Measurements from ENCODE around the gene ST6GALNAC4. TPM values are rescaled to one million over a fixed set of nuclear protein-coding genes. Genes with fewer than 3 reads are reported as not detected.

Gene ST6GALNAC4
- total RNA-seq, 1 donor, result 33.7 TPM

- Histone ChIP-seq H3K36me3 (ENCODE audit: insufficient read depth, low read length) (peaks cover 10% of the 10 kb centered on the region), H3K79me2 (ENCODE audit: insufficient read depth, low read length) (peaks cover 34% of the 10 kb centered on the region), H3K9me3 (ENCODE audit: low read depth, low read length) (no peaks in the 10 kb centered on the region), H4K20me1 (ENCODE audit: insufficient read depth, low read length) (peaks cover 15% of the 10 kb centered on the region), H3K27me3 (ENCODE audit: insufficient read depth, low read length) (no peaks in the 10 kb centered on the region), H3K4me1 (ENCODE audit: insufficient read depth, low read length) (peaks cover 47% of the 10 kb centered on the region), H3K27ac (ENCODE audit: low read depth, low read length) (peak overlapping the region; percentile 65), H3K4me3 (ENCODE audit: insufficient read depth, low read length) (peak overlapping the region; percentile 81), H3K4me2 (ENCODE audit: insufficient read depth, low read length) (peak overlapping the region; percentile 97), H2AFZ (ENCODE audit: low read length) (peak overlapping the region; percentile 72)
- peak; percentile 93 for DNase-seq (ENCODE audit: insufficient read length, low spot score, missing footprints)
- no peak for TF ChIP-seq CTCF (IDR thresholded peaks at IDR 0.05; ENCODE audit: extremely low read depth, low read depth, low read length)
These were observed 39.9 kb downstream of the ST6GALNAC4 start for GRCh38 chr9:127876764-127877562.

DNA sequence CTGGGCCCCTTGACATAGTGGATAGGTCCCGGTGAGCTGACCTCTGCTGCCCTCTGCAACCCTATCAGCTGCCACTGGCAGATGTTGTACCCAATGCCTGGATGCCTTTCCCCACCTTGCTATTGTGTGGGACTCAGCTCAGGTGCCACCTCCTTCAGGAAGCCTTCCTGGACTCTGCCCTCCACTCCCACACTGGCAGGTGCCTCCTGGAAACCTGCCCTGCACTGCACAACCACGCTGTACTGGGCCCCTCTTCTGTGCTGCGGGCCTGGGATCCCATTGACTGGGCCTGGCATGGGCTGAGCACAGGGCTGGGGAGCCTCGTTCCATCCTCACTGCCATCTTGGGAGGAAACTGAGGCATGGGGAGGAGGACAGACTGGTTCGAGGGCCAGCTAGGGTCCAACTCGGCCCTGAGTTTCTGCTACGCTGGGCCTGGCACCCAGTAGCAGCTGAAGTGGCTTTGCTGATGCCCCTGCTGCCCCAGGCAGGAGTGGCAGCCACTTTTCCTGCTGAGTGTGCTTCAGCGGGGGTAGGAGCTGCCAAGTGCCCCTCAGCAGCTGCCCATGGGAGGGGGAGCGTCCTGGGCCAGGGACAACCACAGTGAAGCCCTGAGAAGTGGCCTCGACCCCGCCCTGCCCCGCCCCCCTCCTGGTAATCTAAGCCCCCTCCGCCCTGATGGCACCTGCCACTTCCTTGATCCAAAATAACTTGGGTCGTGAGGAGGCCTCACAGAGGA, 40.6 kb downstream of the ST6GALNAC4 start:
- Histone ChIP-seq H3K4me1 (ENCODE audit: insufficient read depth, low read length) (peaks cover 55% of the 10 kb centered on the region), H4K20me1 (ENCODE audit: insufficient read depth, low read length) (peaks cover 15% of the 10 kb centered on the region), H3K79me2 (ENCODE audit: insufficient read depth, low read length) (peaks cover 34% of the 10 kb centered on the region), H2AFZ (ENCODE audit: low read length) (no peak overlapping the region), H3K4me3 (ENCODE audit: insufficient read depth, low read length) (peak overlapping the region; percentile 81), H3K4me2 (ENCODE audit: insufficient read depth, low read length) (peak overlapping the region; percentile 97), H3K27me3 (ENCODE audit: insufficient read depth, low read length) (no peaks in the 10 kb centered on the region), H3K36me3 (ENCODE audit: insufficient read depth, low read length) (peaks cover 15% of the 10 kb centered on the region), H3K9me3 (ENCODE audit: low read depth, low read length) (no peaks in the 10 kb centered on the region), H3K27ac (ENCODE audit: low read depth, low read length) (peak overlapping the region; percentile 39)
- DNase-seq (ENCODE audit: insufficient read length, low spot score, missing footprints), result peak; percentile 80
- no peak for TF ChIP-seq CTCF (IDR thresholded peaks at IDR 0.05; ENCODE audit: extremely low read depth, low read depth, low read length)

GRCh38 chr9:127875306-127875966, 41.4 kb downstream of the ST6GALNAC4 start:
- H3K36me3 ChIP-seq (ENCODE audit: insufficient read depth, low read length), result peaks cover 22% of the 10 kb centered on the region
- no peaks in the 10 kb centered on the region for H3K27me3 ChIP-seq (ENCODE audit: insufficient read depth, low read length)
- peak overlapping the region; percentile 97 for H3K4me2 ChIP-seq (ENCODE audit: insufficient read depth, low read length)
- H3K27ac ChIP-seq (ENCODE audit: low read depth, low read length), result peak overlapping the region; percentile 39
- DNase-seq (ENCODE audit: insufficient read length, low spot score, missing footprints), result peak; percentile 98
- peaks cover 34% of the 10 kb centered on the region for H3K79me2 ChIP-seq (ENCODE audit: insufficient read depth, low read length)
- no peak for TF ChIP-seq CTCF (IDR thresholded peaks at IDR 0.05; ENCODE audit: extremely low read depth, low read depth, low read length)
- H3K4me1 ChIP-seq (ENCODE audit: insufficient read depth, low read length), result peaks cover 58% of the 10 kb centered on the region
- H2AFZ ChIP-seq (ENCODE audit: low read length), result no peak overlapping the region
- peaks cover 15% of the 10 kb centered on the region for H4K20me1 ChIP-seq (ENCODE audit: insufficient read depth, low read length)
- peak overlapping the region; percentile 61 for H3K4me3 ChIP-seq (ENCODE audit: insufficient read depth, low read length)
- H3K9me3 ChIP-seq (ENCODE audit: low read depth, low read length), result no peaks in the 10 kb centered on the region
